H1 (cell line): Measurements from ENCODE around the gene MCC. TPM values are rescaled to one million over a fixed set of nuclear protein-coding genes. Genes with fewer than 3 reads are reported as not detected.

Experiments used
- CTCF ChIA-PET: fragments of 300-600 bp; sonication (Branson Sonifier 250); formaldehyde crosslinking; loops from one replicate; lab custom pipeline; 2021; ENCODE audit not compliant: partially characterized antibody; lab: Charles Lee
- POLR2A ChIA-PET: fragments of 300-600 bp; sonication (Branson Sonifier 250); formaldehyde crosslinking; loops from one replicate; lab custom pipeline; 2021; ENCODE audit warnings: inconsistent platforms; ENCODE audit not compliant: partially characterized antibody; lab: Charles Lee
- DNase-seq, 2 experiments: peaks; one replicate each; pipeline versions ENCODE4 v3.0.0 to v3.0.0-alpha.2; 2010 to 2022; ENCODE audit warnings: low spot score in 2 of 2, low read depth in 1 of 2, mixed read lengths in 1 of 2
- FAIRE-seq: peaks from 2 replicates; lab custom pipeline; 2011; peaks lifted over from hg19 to GRCh38; lab: Jason Lieb, UNC
- H2AFZ ChIP-seq: 2 replicates; pipeline ENCODE4 v1.8.1; 2012; ENCODE audit warnings: low read length, inconsistent platforms
- H2AK5ac ChIP-seq: 2 replicates; pipeline ENCODE4 v1.6.1; 2013; ENCODE audit warnings: low read depth, low read length
- H2BK120ac ChIP-seq: replicated peaks from 2 replicates; pipeline ENCODE3; 2013; ENCODE audit warnings: low read depth, low read length, inconsistent platforms
- H2BK12ac ChIP-seq: 2 replicates; pipeline ENCODE4 v1.6.1; 2013; ENCODE audit warnings: low read depth, low read length
- H2BK15ac ChIP-seq: 2 replicates; pipeline ENCODE4 v1.6.1; 2013; ENCODE audit warnings: low read length
- H2BK20ac ChIP-seq: 2 replicates; pipeline ENCODE4 v1.6.1; 2013; ENCODE audit warnings: low read length
- H2BK5ac ChIP-seq: 2 replicates; pipeline ENCODE4 v1.6.1; 2013; ENCODE audit warnings: low read depth, low read length
- H3K14ac ChIP-seq: 2 replicates; pipeline ENCODE4 v1.6.1; 2013; ENCODE audit warnings: inconsistent platforms; ENCODE audit not compliant: insufficient read length
- H3K18ac ChIP-seq: 2 replicates; pipeline ENCODE4 v1.6.1; 2013; ENCODE audit warnings: low read length; ENCODE audit errors: extremely low read depth
- H3K23ac ChIP-seq: 2 replicates; pipeline ENCODE4 v1.6.1; 2013; ENCODE audit warnings: inconsistent platforms; ENCODE audit not compliant: insufficient read length
- H3K23me2 ChIP-seq: 2 replicates; pipeline ENCODE4 v1.6.1; 2013; ENCODE audit warnings: low read depth, low read length
- H3K27ac ChIP-seq: 2 replicates; pipeline ENCODE4 v1.6.1; 2011; ENCODE audit warnings: low read depth, low read length, inconsistent platforms
- H3K27me3 ChIP-seq, 4 experiments: replicated peaks in 1 of 4; 1 replicate in 1 of 4; 2 replicates in 3 of 4; pipeline versions ENCODE4 v1.6.1 to v1.8.1; 2011 to 2013; ENCODE audit warnings: low read length in 3 of 4, mild to moderate bottlenecking in 3 of 4, inconsistent platforms in 2 of 4, mixed read lengths in 2 of 4, moderate library complexity in 1 of 4; ENCODE audit not compliant: control insufficient read depth in 3 of 4, insufficient read depth in 3 of 4; ENCODE audit errors: extremely low read depth in 1 of 4
- H3K36me3 ChIP-seq, 4 experiments: 2 replicates each; pipeline versions ENCODE4 v1.6.1 to v1.8.1; 2011 to 2013; ENCODE audit warnings: mild to moderate bottlenecking in 4 of 4, low read length in 3 of 4, moderate library complexity in 2 of 4, control low read depth in 1 of 4, inconsistent platforms in 1 of 4; ENCODE audit not compliant: insufficient read depth in 4 of 4, control insufficient read depth in 2 of 4
- H3K4ac ChIP-seq: replicated peaks from 2 replicates; pipeline ENCODE3; 2013; ENCODE audit warnings: low read length, low read depth, mixed read lengths, inconsistent platforms; ENCODE audit not compliant: insufficient read length
- H3K4me1 ChIP-seq, 4 experiments: replicated peaks in 1 of 4; 1 replicate in 1 of 4; 2 replicates in 3 of 4; pipeline versions ENCODE4 v1.6.1 to v1.8.1; 2011 to 2013; ENCODE audit warnings: low read length in 3 of 4, inconsistent platforms in 2 of 4, mixed read lengths in 1 of 4; ENCODE audit not compliant: insufficient read depth in 4 of 4, control insufficient read depth in 3 of 4
- H3K4me2 ChIP-seq, 2 experiments: 2 replicates each; pipeline versions ENCODE4 v1.6.1 to v1.8.1; 2011 to 2013; ENCODE audit warnings: low read depth in 2 of 2, low read length in 2 of 2, control low read depth in 1 of 2, inconsistent platforms in 1 of 2, mild to moderate bottlenecking in 1 of 2; ENCODE audit not compliant: insufficient read depth in 1 of 2
- H3K4me3 ChIP-seq, 4 experiments: fragments of 200-600, 300-600 bp in 1 of 4; sonication (generic), shearing (Covaris generic), sonication (Bioruptor Twin) in 1 of 4; 2 replicates each; pipeline versions ENCODE4 v1.5.1 to v1.8.1; 2011 to 2016; ENCODE audit warnings: low read length in 4 of 4, low read depth in 3 of 4, control low read depth in 2 of 4, inconsistent platforms in 2 of 4, mild to moderate bottlenecking in 2 of 4, mixed read lengths in 1 of 4, moderate library complexity in 1 of 4; ENCODE audit not compliant: insufficient read depth in 2 of 4; ENCODE audit errors: extremely low read depth in 1 of 4
- H3K56ac ChIP-seq: replicated peaks from 2 replicates; pipeline ENCODE3; 2013; ENCODE audit warnings: low read depth, mild to moderate bottlenecking, mixed read lengths, low read length, inconsistent platforms; ENCODE audit not compliant: insufficient read length
- H3K79me1 ChIP-seq: 2 replicates; pipeline ENCODE4 v1.6.1; 2013; ENCODE audit warnings: low read depth, low read length, control low read depth
- H3K79me2 ChIP-seq, 2 experiments: 2 replicates each; pipeline versions ENCODE4 v1.6.1 to v1.8.1; 2012 to 2013; ENCODE audit warnings: low read length in 2 of 2, mild to moderate bottlenecking in 2 of 2, inconsistent platforms in 1 of 2; ENCODE audit not compliant: insufficient read depth in 2 of 2, control insufficient read depth in 1 of 2
- H3K9ac ChIP-seq, 4 experiments: replicated peaks in 1 of 4; 1 replicate in 1 of 4; 2 replicates in 3 of 4; pipeline versions ENCODE4 v1.6.1 to v1.8.1; 2011 to 2013; ENCODE audit warnings: low read depth in 3 of 4, low read length in 3 of 4, control low read depth in 2 of 4, mild to moderate bottlenecking in 2 of 4, moderate library complexity in 2 of 4, inconsistent platforms in 1 of 4; ENCODE audit errors: extremely low read depth in 1 of 4
- H3K9me3 ChIP-seq, 2 experiments: 2 replicates each; pipeline versions ENCODE4 v1.6.1 to v1.8.1; 2012 to 2013; ENCODE audit warnings: mild to moderate bottlenecking in 2 of 2, moderate library complexity in 2 of 2, control low read depth in 1 of 2, inconsistent platforms in 1 of 2, low read depth in 1 of 2, low read length in 1 of 2, mixed read lengths in 1 of 2; ENCODE audit not compliant: insufficient read depth in 2 of 2
- H4K20me1 ChIP-seq, 2 experiments: replicated peaks in 1 of 2; 2 replicates each; pipeline versions ENCODE3 to v1.8.1; 2011 to 2013; ENCODE audit warnings: inconsistent platforms in 2 of 2, low read length in 2 of 2, mild to moderate bottlenecking in 1 of 2; ENCODE audit not compliant: insufficient read depth in 2 of 2, control insufficient read depth in 1 of 2
- H4K5ac ChIP-seq: 2 replicates; pipeline ENCODE4 v1.6.1; 2013; ENCODE audit warnings: low read length, low read depth, mixed read lengths, inconsistent platforms; ENCODE audit not compliant: insufficient read length
- H4K8ac ChIP-seq: 2 replicates; pipeline ENCODE4 v1.8.0; 2013; ENCODE audit warnings: mild to moderate bottlenecking, moderate library complexity, low read length, inconsistent platforms; ENCODE audit not compliant: insufficient read depth; ENCODE audit errors: extremely low read depth
- H4K91ac ChIP-seq: replicated peaks from 2 replicates; pipeline ENCODE3; 2013; ENCODE audit warnings: low read length, mixed read lengths, inconsistent platforms; ENCODE audit not compliant: insufficient read length
- CHD1 ChIP-seq: IDR thresholded peaks from 2 replicates; pipeline ENCODE4 v1.6.1; 2012; ENCODE audit warnings: low read depth, low read length, improper control_type of control experiment
- polyA plus RNA-seq, 7 experiments: library from polyadenylated mRNA; depleted of rRNA in 3 of 7; stranded (reverse) in 5 of 7; unstranded in 2 of 7; fragments of >200 nt in 5 of 7; fragments of 200-250 nt in 2 of 7; gene quantifications; 1 replicate in 5 of 7; 2 replicates in 1 of 7; 4 replicates in 1 of 7; pipeline versions ENCODE4 v1.2.1 to v1.2.3, GENCODE V29; 2011 to 2013; ENCODE audit warnings: missing spikeins in 2 of 7, mixed read lengths in 2 of 7
- total RNA-seq: library from RNA; stranded (reverse); fragmentation: NEBNext Ultra II Directional; extraction: Animal tissue kit (Norgen Biotek cat#: 25700); gene quantifications from 2 replicates; pipeline ENCODE4 v1.2.1, GENCODE V29; 2021
- TF ChIP-seq, protein P1 (sequence below): IDR thresholded peaks from 2 replicates; pipeline ENCODE4 v1.6.1; 2012; ENCODE audit warnings: inconsistent platforms

The MCC gene
- total and polyA plus RNA-seq, 2 of the 8 experiments (the other 6 are each of a cell fraction or from before 2014, with no cell fraction given) = 2.6 to 18.3 TPM

DNA sequence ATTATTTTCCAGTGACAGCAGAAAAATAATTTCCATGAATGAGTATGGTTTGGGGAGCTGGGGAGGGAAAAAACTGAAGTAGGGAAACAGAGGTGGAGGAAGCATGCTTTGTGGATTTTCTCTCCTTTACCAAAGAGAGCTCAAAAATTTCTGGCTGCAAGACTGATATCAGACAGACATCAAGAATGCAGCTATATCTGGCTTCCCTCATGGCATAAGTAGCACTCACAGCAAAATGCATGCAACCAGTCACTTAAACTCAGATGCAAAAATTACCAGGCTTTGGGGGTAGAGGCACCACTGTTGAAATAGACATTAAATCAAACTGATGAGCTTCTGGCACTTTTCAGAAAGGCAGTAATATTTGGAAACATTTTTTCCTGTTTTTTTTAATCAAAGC, 250.4 kb downstream of the MCC start:
- Histone ChIP-seq H3K27ac (no peak overlapping the region), H4K5ac (no peak overlapping the region), H4K91ac (no peak overlapping the region), H2AK5ac (no peak overlapping the region), H3K4me3 (no peak overlapping the region), H3K4me1 (peaks cover 0 to 15% (median 4%) of the 10 kb centered on the region in 4 experiments; a peak in 3 of 7 replicates)
- TF ChIP-seq, protein P1, sequence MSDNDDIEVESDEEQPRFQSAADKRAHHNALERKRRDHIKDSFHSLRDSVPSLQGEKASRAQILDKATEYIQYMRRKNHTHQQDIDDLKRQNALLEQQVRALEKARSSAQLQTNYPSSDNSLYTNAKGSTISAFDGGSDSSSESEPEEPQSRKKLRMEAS = no peak
- TF ChIP-seq CHD1 = no peak
- TF ChIP-seq, all 59 proteins: peak for 0
- H3K9ac ChIP-seq = no peak overlapping the region
- H3K23ac ChIP-seq = no peak overlapping the region
- no peaks in the 10 kb centered on the region for H3K9me3 ChIP-seq
- H3K27me3 ChIP-seq = no peaks in the 10 kb centered on the region
- no peak overlapping the region for H3K56ac ChIP-seq
- no peak overlapping the region for H2BK120ac ChIP-seq
- H2BK15ac ChIP-seq = no peak overlapping the region
- H3K79me2 ChIP-seq = no peaks in the 10 kb centered on the region; a peak in 1 of 4 replicates
- no peak overlapping the region for H3K4me2 ChIP-seq
- H3K18ac ChIP-seq = no peak overlapping the region
- CTCF ChIA-PET = interaction anchor here (0.6 to 1.1 kb wide), 3 partner anchors 33 to 687 kb away, joined by 3 read pairs; no protein-coding TSS in a partner anchor
- H2BK5ac ChIP-seq = no peak overlapping the region
- no peak overlapping the region for H2BK12ac ChIP-seq
- no peak overlapping the region for H3K14ac ChIP-seq
- no peaks in the 10 kb centered on the region for H3K23me2 ChIP-seq
- no peak overlapping the region for H4K8ac ChIP-seq
- no peaks in the 10 kb centered on the region for H3K36me3 ChIP-seq
- DNase-seq (peak in 1 of 2 experiments; percentile 16), FAIRE-seq (no peak)
- no peak overlapping the region for H2BK20ac ChIP-seq
- H2AFZ ChIP-seq = no peak overlapping the region
- H4K20me1 ChIP-seq = no peaks in the 10 kb centered on the region
- POLR2A ChIA-PET = interaction anchor here (1.0 kb wide), 1 partner anchor 20 kb away, joined by 4 read pairs; no protein-coding TSS in a partner anchor
- no peaks in the 10 kb centered on the region for H3K79me1 ChIP-seq
- no peak overlapping the region for H3K4ac ChIP-seq
